H9 (cell line): ENCODE data around the gene MB. TPM values are rescaled to one million over a fixed set of nuclear protein-coding genes. Genes with fewer than 3 reads are reported as not detected.

ENCODE experiments used
- DNase-seq: peaks from one replicate; pipeline ENCODE4 v3.0.0-alpha.2; 2017
- H2AFZ ChIP-seq: one replicate; pipeline ENCODE4 v1.6.1; 2013; ENCODE audit warnings: mild to moderate bottlenecking, low read length, control low read depth, moderate library complexity
- H2AK5ac ChIP-seq: 2 replicates; pipeline ENCODE4 v1.6.1; 2013; ENCODE audit warnings: low read length, control low read depth, mixed read lengths; ENCODE audit not compliant: insufficient read length
- H2BK120ac ChIP-seq: one replicate; pipeline ENCODE4 v1.6.1; 2013; ENCODE audit warnings: low read depth, mild to moderate bottlenecking, low read length, control low read depth, inconsistent platforms; ENCODE audit not compliant: poor library complexity, severe bottlenecking
- H2BK12ac ChIP-seq: 2 replicates; pipeline ENCODE4 v1.6.1; 2013; ENCODE audit warnings: low read length, control low read depth, mixed read lengths, low read depth; ENCODE audit not compliant: insufficient read length
- H2BK15ac ChIP-seq: 2 replicates; pipeline ENCODE4 v1.6.1; 2013; ENCODE audit warnings: low read depth, low read length, control low read depth
- H2BK20ac ChIP-seq: one replicate; pipeline ENCODE4 v1.6.1; 2013; ENCODE audit warnings: low read depth, mild to moderate bottlenecking, low read length, control low read depth, inconsistent platforms; ENCODE audit not compliant: poor library complexity, severe bottlenecking
- H2BK5ac ChIP-seq: 2 replicates; pipeline ENCODE4 v1.6.1; 2013; ENCODE audit warnings: low read length, control low read depth, mixed read lengths; ENCODE audit not compliant: insufficient read length
- H3K14ac ChIP-seq: 2 replicates; pipeline ENCODE4 v1.6.1; 2013; ENCODE audit warnings: low read length, control low read depth; ENCODE audit not compliant: insufficient read depth
- H3K18ac ChIP-seq: 2 replicates; pipeline ENCODE4 v1.6.1; 2013; ENCODE audit warnings: low read depth, mild to moderate bottlenecking, mixed read lengths, low read length, control low read depth; ENCODE audit not compliant: insufficient read length
- H3K23ac ChIP-seq: 2 replicates; pipeline ENCODE4 v1.6.1; 2013; ENCODE audit warnings: low read length, control low read depth, mixed read lengths, low read depth; ENCODE audit not compliant: insufficient read length
- H3K23me2 ChIP-seq: 2 replicates; pipeline ENCODE4 v1.6.1; 2013; ENCODE audit warnings: low read depth, mild to moderate bottlenecking, mixed read lengths, low read length, control low read depth; ENCODE audit not compliant: insufficient read length, poor library complexity, severe bottlenecking
- H3K27ac ChIP-seq: 2 replicates; pipeline ENCODE4 v1.5.1; 2013; ENCODE audit warnings: low read length, control low read depth, mixed read lengths, low read depth; ENCODE audit not compliant: insufficient read length
- H3K27me3 ChIP-seq: 2 replicates; pipeline ENCODE4 v1.6.1; 2013; ENCODE audit warnings: low read length, control low read depth, inconsistent platforms; ENCODE audit not compliant: insufficient read depth
- H3K4ac ChIP-seq: 2 replicates; pipeline ENCODE4 v1.6.1; 2013; ENCODE audit warnings: low read depth, mild to moderate bottlenecking, control low read depth, inconsistent platforms, low read length, moderate library complexity
- H3K4me1 ChIP-seq: 2 replicates; pipeline ENCODE4 v1.6.1; 2013; ENCODE audit warnings: low read length, control low read depth, inconsistent platforms; ENCODE audit not compliant: insufficient read depth
- H3K4me2 ChIP-seq: 2 replicates; pipeline ENCODE4 v1.6.1; 2013; ENCODE audit warnings: low read length, control low read depth, mixed read lengths; ENCODE audit not compliant: insufficient read length, insufficient read depth
- H3K56ac ChIP-seq: 2 replicates; pipeline ENCODE4 v1.6.1; 2013; ENCODE audit warnings: low read depth, mild to moderate bottlenecking, mixed read lengths, low read length, control low read depth; ENCODE audit not compliant: insufficient read length
- H3K79me1 ChIP-seq: 2 replicates; pipeline ENCODE4 v1.6.1; 2013; ENCODE audit warnings: low read depth, mild to moderate bottlenecking, moderate library complexity, low read length, control low read depth, inconsistent platforms; ENCODE audit not compliant: insufficient read depth, poor library complexity, severe bottlenecking
- H3K79me2 ChIP-seq: 2 replicates; pipeline ENCODE4 v1.6.1; 2013; ENCODE audit warnings: low read length, control low read depth, inconsistent platforms; ENCODE audit not compliant: insufficient read depth
- H3K9ac ChIP-seq: 2 replicates; pipeline ENCODE4 v1.6.1; 2013; ENCODE audit warnings: low read length, control low read depth, mixed read lengths; ENCODE audit not compliant: insufficient read length; ENCODE audit errors: extremely low read depth
- H3K9me3 ChIP-seq: one replicate; pipeline ENCODE4 v1.6.1; 2013; ENCODE audit warnings: low read depth, low read length, inconsistent platforms; ENCODE audit not compliant: control insufficient read depth
- H3T11ph ChIP-seq: one replicate; pipeline ENCODE4 v1.6.1; 2013; ENCODE audit warnings: mild to moderate bottlenecking, low read length, control low read depth, inconsistent platforms
- H4K20me1 ChIP-seq: one replicate; pipeline ENCODE4 v1.6.1; 2013; ENCODE audit not compliant: control insufficient read depth, insufficient read length, insufficient read depth
- H4K5ac ChIP-seq: 2 replicates; pipeline ENCODE4 v1.6.1; 2013; ENCODE audit warnings: low read depth, mild to moderate bottlenecking, mixed read lengths, low read length, control low read depth; ENCODE audit not compliant: insufficient read length
- H4K8ac ChIP-seq: replicated peaks from 2 replicates; pipeline ENCODE4 v1.6.1; 2013; ENCODE audit warnings: low read length, control low read depth, mixed read lengths, low read depth; ENCODE audit not compliant: insufficient read length
- H4K91ac ChIP-seq: 2 replicates; pipeline ENCODE4 v1.6.1; 2013; ENCODE audit warnings: low read depth, mild to moderate bottlenecking, moderate library complexity, mixed read lengths, low read length, control low read depth; ENCODE audit not compliant: insufficient read length
- H3K27ac Mint-ChIP-seq, 3 experiments: 2 replicates in 2 of 3; 3 replicates in 1 of 3; pipeline ENCODE4 v1.8.0; 2020 to 2021; ENCODE audit warnings: mixed read lengths in 3 of 3, mild to moderate bottlenecking in 1 of 3, moderate library complexity in 1 of 3
- H3K27me3 Mint-ChIP-seq: 2 replicates; pipeline ENCODE4 v1.8.0; 2021; ENCODE audit warnings: low read depth, mild to moderate bottlenecking, moderate library complexity, mixed read lengths
- H3K36me3 Mint-ChIP-seq, 3 experiments: 2 replicates in 2 of 3; 3 replicates in 1 of 3; pipeline ENCODE4 v1.8.0; 2020 to 2021; ENCODE audit warnings: low read depth in 3 of 3, mixed read lengths in 3 of 3; ENCODE audit not compliant: insufficient read depth in 1 of 3
- H3K4me1 Mint-ChIP-seq, 2 experiments: 2 replicates each; pipeline ENCODE4 v1.8.0; 2020; ENCODE audit warnings: mixed read lengths in 2 of 2
- H3K4me3 Mint-ChIP-seq, 2 experiments: 2 replicates in 1 of 2; 3 replicates in 1 of 2; pipeline ENCODE4 v1.8.0; 2020 to 2021; ENCODE audit warnings: mild to moderate bottlenecking in 2 of 2, mixed read lengths in 2 of 2, moderate library complexity in 1 of 2
- H3K9me3 Mint-ChIP-seq, 2 experiments: 2 replicates in 1 of 2; 3 replicates in 1 of 2; pipeline ENCODE4 v1.8.0; 2020; ENCODE audit warnings: mild to moderate bottlenecking in 2 of 2, mixed read lengths in 2 of 2, moderate library complexity in 1 of 2
- CTCF ChIP-seq: fragments of 200-600 bp; sonication (generic); conservative IDR thresholded peaks from 3 replicates; pipeline ENCODE4 v1.8.0; 2021; ENCODE audit warnings: antibody characterized with exemption, mild to moderate bottlenecking
- WGBS: extraction: QIAGEN DNeasy Blood & Tissue Kit; methylation state at CpG from one replicate; pipeline ENCODE4 v1.1.7; 2013; ENCODE audit warnings: missing lambda C conversion rate, low lambda C conversion rate, mixed read lengths; ENCODE audit not compliant: insufficient read length; ENCODE audit errors: extremely low coverage; 5-methylcytosine and 5-hydroxymethylcytosine counted together
- total RNA-seq: library from RNA; stranded (reverse); gene quantifications from 2 replicates; pipeline ENCODE4 v1.2.1, GENCODE V29; 2021

The MB gene
- total RNA-seq, 1 experiment from 2014 or later: 0.55 TPM

GRCh38 chr22:35572556-35572955 is 44.6 kb downstream of the MB start:
- Histone ChIP-seq H3K18ac (no peak overlapping the region), H2AFZ (no peak overlapping the region), H2BK120ac (no peak overlapping the region), H3T11ph (no peak overlapping the region), H3K27ac (no peak overlapping the region), H4K8ac (no peak overlapping the region), H3K4me1 (no peaks in the 10 kb centered on the region), H2BK15ac (no peak overlapping the region), H4K91ac (no peak overlapping the region), H4K20me1 (no peaks in the 10 kb centered on the region), H3K14ac (no peak overlapping the region), H3K9ac (no peak overlapping the region), H3K27me3 (no peaks in the 10 kb centered on the region), H3K23ac (no peak overlapping the region), H3K79me2 (no peaks in the 10 kb centered on the region), H2AK5ac (no peak overlapping the region), H2BK5ac (no peak overlapping the region), H3K23me2 (no peaks in the 10 kb centered on the region), H3K4ac (no peak overlapping the region), H3K79me1 (no peaks in the 10 kb centered on the region), H2BK12ac (no peak overlapping the region), H3K9me3 (no peaks in the 10 kb centered on the region), H2BK20ac (no peak overlapping the region), H3K56ac (no peak overlapping the region), H4K5ac (no peak overlapping the region), H3K4me2 (no peak overlapping the region)
- TF ChIP-seq CTCF: no peak
- no peak overlapping the region for H3K4me3 Mint-ChIP-seq
- no peak for DNase-seq
- WGBS: no CpG with 5 or more reads among the region's 8 CpGs
- peaks cover 0 to 2% of the 10 kb centered on the region in 2 experiments; a peak in 2 of 4 replicates for H3K4me1 Mint-ChIP-seq
- no peaks in the 10 kb centered on the region for H3K9me3 Mint-ChIP-seq
- no peak overlapping the region for H3K27ac Mint-ChIP-seq
- peaks cover 7% of the 10 kb centered on the region for H3K27me3 Mint-ChIP-seq
- H3K36me3 Mint-ChIP-seq: no peaks in the 10 kb centered on the region
